HEK293 (cell line): Measurements from ENCODE around the gene ZNF785.

Experiments
- CTCF ChIA-PET: fragments of 350-600 bp; formaldehyde crosslinking; extraction: SDS; loops from one replicate; lab custom pipeline; 2021; ENCODE audit warnings: antibody characterized with exemption; lab: Yijun Ruan, JAX
- POLR2A ChIA-PET: fragments of 300-600 bp; formaldehyde crosslinking; extraction: SDS; loops from one replicate; lab custom pipeline; 2020; ENCODE audit warnings: antibody characterized with exemption, inconsistent platforms; lab: Yijun Ruan, JAX
- H3K27ac ChIP-seq: fragments of 200-500 bp; sonication (Bioruptor generic); 2 replicates; pipeline ENCODE4 v1.5.1; 2014; ENCODE audit warnings: low read depth, low read length, control low read depth, inconsistent platforms; ENCODE audit errors: extremely low read depth
- H3K36me3 ChIP-seq, 2 experiments: fragments of 200-500 bp in 1 of 2; sonication (Bioruptor generic) in 1 of 2; 1 replicate in 1 of 2; 2 replicates in 1 of 2; pipeline ENCODE4 v1.5.1; 2014 to 2017; ENCODE audit warnings: inconsistent platforms in 2 of 2, low read length in 2 of 2; ENCODE audit not compliant: control insufficient read depth in 2 of 2, insufficient read depth in 1 of 2
- H3K4me1 ChIP-seq: fragments of 200-500 bp; sonication (Bioruptor generic); 2 replicates; pipeline ENCODE4 v1.5.1; 2014; ENCODE audit warnings: mild to moderate bottlenecking, low read length, inconsistent platforms; ENCODE audit not compliant: control insufficient read depth, insufficient read depth
- H3K4me3 ChIP-seq: 2 replicates; pipeline ENCODE4 v1.5.1; 2011; ENCODE audit warnings: low read depth, mild to moderate bottlenecking, control low read depth, low read length, moderate library complexity
- H3K9me3 ChIP-seq: fragments of 200-500 bp; sonication (Bioruptor generic); 2 replicates; pipeline ENCODE4 v1.5.1; 2014; ENCODE audit warnings: low read depth, low read length, inconsistent platforms; ENCODE audit not compliant: control insufficient read depth, insufficient read depth
- BCL6B ChIP-seq: fragments of 450-650 bp; formaldehyde crosslinking; IDR thresholded peaks from 2 replicates; pipeline ENCODE4 v1.5.1; 2017; ENCODE audit warnings: missing biosample characterization, missing genetic modification characterization
- GLIS1 ChIP-seq: fragments of 450-650 bp; formaldehyde crosslinking; IDR thresholded peaks from 2 replicates; pipeline ENCODE4 v1.5.1; 2016; ENCODE audit warnings: missing biosample characterization, missing genetic modification characterization
- MEIS1 ChIP-seq: sonication (generic); formaldehyde crosslinking; IDR thresholded peaks from 2 replicates; pipeline ENCODE4 v1.8.1; 2022; ENCODE audit warnings: missing genetic modification reagents, mild to moderate bottlenecking, borderline replicate concordance
- MYNN ChIP-seq: fragments of 450-650 bp; formaldehyde crosslinking; IDR thresholded peaks from 2 replicates; pipeline ENCODE4 v1.5.1; 2016; ENCODE audit warnings: missing biosample characterization, missing genetic modification characterization, borderline replicate concordance
- YY1 ChIP-seq: fragments of 450-650 bp; formaldehyde crosslinking; IDR thresholded peaks from 2 replicates; pipeline ENCODE4 v1.5.1; 2018; ENCODE audit warnings: missing biosample characterization, missing genetic modification characterization
- ZFHX2 ChIP-seq: fragments of 450-650 bp; formaldehyde crosslinking; conservative IDR thresholded peaks from 2 replicates; pipeline ENCODE4 v1.5.1; 2016; ENCODE audit warnings: missing biosample characterization, missing genetic modification characterization
- ZIC2 ChIP-seq: fragments of 450-650 bp; formaldehyde crosslinking; IDR thresholded peaks from 2 replicates; pipeline ENCODE4 v1.5.1; 2016; ENCODE audit warnings: missing biosample characterization, missing genetic modification characterization
- ZNF140 ChIP-seq: fragments of 450-650 bp; formaldehyde crosslinking; IDR thresholded peaks from 2 replicates; pipeline ENCODE4 v1.5.1; 2016; ENCODE audit warnings: missing biosample characterization, missing genetic modification characterization
- ZNF404 ChIP-seq: fragments of 450-650 bp; formaldehyde crosslinking; IDR thresholded peaks from 2 replicates; pipeline ENCODE4 v1.5.1; 2017; ENCODE audit warnings: missing biosample characterization, missing genetic modification characterization
- ZNF48 ChIP-seq: fragments of 450-650 bp; formaldehyde crosslinking; IDR thresholded peaks from 2 replicates; pipeline ENCODE4 v1.5.1; 2016; ENCODE audit warnings: missing biosample characterization, missing genetic modification characterization
- ZNF768 ChIP-seq: fragments of 450-650 bp; formaldehyde crosslinking; IDR thresholded peaks from 2 replicates; pipeline ENCODE4 v1.5.1; 2018; ENCODE audit warnings: missing biosample characterization, mild to moderate bottlenecking, missing genetic modification characterization
- TF ChIP-seq, protein P1 (sequence below): fragments of 450-650 bp; formaldehyde crosslinking; IDR thresholded peaks from 2 replicates; pipeline ENCODE4 v1.5.1; 2016; ENCODE audit warnings: missing biosample characterization, missing genetic modification characterization
- TF ChIP-seq, protein P2 (sequence below): fragments of 450-650 bp; formaldehyde crosslinking; IDR thresholded peaks from 2 replicates; pipeline ENCODE4 v1.5.1; 2016; ENCODE audit warnings: missing biosample characterization, missing genetic modification characterization
- TF ChIP-seq, protein P3 (sequence below): fragments of 450-650 bp; formaldehyde crosslinking; IDR thresholded peaks from 2 replicates; pipeline ENCODE4 v1.5.1; 2016; ENCODE audit warnings: missing biosample characterization, missing genetic modification characterization
- TF ChIP-seq, protein P4 (sequence below): fragments of 450-650 bp; formaldehyde crosslinking; IDR thresholded peaks from 2 replicates; pipeline ENCODE4 v1.5.1; 2017; ENCODE audit warnings: missing biosample characterization, missing genetic modification characterization
- TF ChIP-seq, protein P5 (sequence below): fragments of 450-650 bp; IDR thresholded peaks from 2 replicates; pipeline ENCODE4 v1.5.1; 2018; ENCODE audit warnings: missing biosample characterization, mild to moderate bottlenecking, missing genetic modification characterization

ZNF785 gene

DNA sequence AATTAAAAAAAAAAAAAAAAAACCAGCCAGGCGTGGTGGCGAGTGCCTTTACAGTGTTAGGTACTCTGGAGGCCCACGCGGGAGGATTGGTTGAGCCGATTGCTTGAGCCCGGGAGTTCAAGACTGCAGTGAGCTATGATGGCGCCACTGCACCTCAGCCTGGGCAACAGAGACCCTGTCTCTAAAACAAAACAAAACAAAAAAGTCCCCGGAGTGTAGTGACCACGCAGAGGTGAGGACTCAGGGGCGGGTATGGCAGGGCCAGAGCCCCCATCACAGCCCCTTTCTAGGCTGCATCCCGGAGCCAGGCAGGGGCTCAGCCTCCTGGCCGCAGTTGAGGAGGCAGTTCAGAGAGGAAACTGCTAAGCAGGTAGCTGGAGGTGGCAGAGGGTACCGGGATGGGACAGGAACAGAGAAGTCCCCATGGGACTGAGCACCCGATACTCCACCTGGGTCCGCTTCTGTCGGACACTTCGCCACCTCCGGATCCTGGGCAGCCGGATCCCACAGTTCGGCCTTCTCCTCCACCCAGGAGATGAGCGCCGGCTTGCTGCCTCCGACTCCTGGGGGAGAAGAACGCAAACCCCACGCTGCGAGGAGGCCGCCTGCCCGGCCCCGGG, 51.6 kb downstream of the ZNF785 start:
- Histone ChIP-seq H3K27ac (peak overlapping the region; percentile 91), H3K4me1 (peaks cover 2% of the 10 kb centered on the region; the same call in 1 of the 2 replicates), H3K9me3 (no peaks in the 10 kb centered on the region), H3K4me3 (peak overlapping the region; percentile 59), H3K36me3 (peaks cover 6 to 30% of the 10 kb centered on the region in 2 experiments; a peak in 2 of 3 replicates)
- ChIA-PET CTCF (interaction anchor here (0.6 to 2.9 kb wide), 6 partner anchors 8 to 422 kb away, joined by 3 to 11 read pairs (median 5); no protein-coding TSS in a partner anchor), POLR2A (interaction anchor here (0.7 to 3.7 kb wide), 7 partner anchors 19 to 163 kb away, joined by 3 to 69 read pairs (median 7); partner anchors contain the start of genes DCTPP1, TBC1D10B, ZNF688 and ZNF764)
- TF ChIP-seq ZNF404 (tag by site-specific recombination) = no peak
- TF ChIP-seq, protein P1, sequence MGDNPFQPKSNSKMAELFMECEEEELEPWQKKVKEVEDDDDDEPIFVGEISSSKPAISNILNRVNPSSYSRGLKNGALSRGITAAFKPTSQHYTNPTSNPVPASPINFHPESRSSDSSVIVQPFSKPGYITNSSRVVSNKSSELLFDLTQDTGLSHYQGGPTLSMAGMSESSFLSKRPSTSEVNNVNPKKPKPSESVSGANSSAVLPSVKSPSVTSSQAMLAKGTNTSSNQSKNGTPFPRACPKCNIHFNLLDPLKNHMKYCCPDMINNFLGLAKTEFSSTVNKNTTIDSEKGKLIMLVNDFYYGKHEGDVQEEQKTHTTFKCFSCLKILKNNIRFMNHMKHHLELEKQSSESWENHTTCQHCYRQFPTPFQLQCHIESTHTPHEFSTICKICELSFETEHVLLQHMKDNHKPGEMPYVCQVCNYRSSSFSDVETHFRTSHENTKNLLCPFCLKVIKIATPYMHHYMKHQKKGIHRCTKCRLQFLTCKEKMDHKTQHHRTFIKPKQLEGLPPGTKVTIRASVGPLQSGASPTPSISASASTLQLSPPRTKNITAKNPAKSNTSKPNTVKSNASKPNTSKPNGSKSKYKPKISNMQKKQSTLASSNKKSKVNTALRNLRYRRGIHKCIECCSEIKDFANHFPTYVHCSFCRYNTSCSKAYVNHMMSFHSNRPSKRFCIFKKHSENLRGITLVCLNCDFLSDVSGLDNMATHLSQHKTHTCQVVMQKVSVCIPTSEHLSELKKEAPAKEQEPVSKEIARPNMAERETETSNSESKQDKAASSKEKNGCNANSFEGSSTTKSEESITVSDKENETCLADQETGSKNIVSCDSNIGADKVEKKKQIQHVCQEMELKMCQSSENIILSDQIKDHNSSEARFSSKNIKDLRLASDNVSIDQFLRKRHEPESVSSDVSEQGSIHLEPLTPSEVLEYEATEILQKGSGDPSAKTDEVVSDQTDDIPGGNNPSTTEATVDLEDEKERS = no peak
- TF ChIP-seq, protein P2, sequence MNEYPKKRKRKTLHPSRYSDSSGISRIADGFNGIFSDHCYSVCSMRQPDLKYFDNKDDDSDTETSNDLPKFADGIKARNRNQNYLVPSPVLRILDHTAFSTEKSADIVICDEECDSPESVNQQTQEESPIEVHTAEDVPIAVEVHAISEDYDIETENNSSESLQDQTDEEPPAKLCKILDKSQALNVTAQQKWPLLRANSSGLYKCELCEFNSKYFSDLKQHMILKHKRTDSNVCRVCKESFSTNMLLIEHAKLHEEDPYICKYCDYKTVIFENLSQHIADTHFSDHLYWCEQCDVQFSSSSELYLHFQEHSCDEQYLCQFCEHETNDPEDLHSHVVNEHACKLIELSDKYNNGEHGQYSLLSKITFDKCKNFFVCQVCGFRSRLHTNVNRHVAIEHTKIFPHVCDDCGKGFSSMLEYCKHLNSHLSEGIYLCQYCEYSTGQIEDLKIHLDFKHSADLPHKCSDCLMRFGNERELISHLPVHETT (tag by site-specific recombination) = no peak
- TF ChIP-seq MEIS1 (CRISPR knock-in tag) = no peak
- TF ChIP-seq, protein P3, sequence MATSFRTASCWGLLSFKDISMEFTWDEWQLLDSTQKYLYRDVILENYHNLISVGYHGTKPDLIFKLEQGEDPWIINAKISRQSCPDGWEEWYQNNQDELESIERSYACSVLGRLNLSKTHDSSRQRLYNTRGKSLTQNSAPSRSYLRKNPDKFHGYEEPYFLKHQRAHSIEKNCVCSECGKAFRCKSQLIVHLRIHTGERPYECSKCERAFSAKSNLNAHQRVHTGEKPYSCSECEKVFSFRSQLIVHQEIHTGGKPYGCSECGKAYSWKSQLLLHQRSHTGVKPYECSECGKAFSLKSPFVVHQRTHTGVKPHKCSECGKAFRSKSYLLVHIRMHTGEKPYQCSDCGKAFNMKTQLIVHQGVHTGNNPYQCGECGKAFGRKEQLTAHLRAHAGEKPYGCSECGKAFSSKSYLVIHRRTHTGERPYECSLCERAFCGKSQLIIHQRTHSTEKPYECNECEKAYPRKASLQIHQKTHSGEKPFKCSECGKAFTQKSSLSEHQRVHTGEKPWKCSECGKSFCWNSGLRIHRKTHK (tag by site-specific recombination) = no peak
- no peak for TF ChIP-seq YY1 (tag by site-specific recombination)
- TF ChIP-seq, protein P4, sequence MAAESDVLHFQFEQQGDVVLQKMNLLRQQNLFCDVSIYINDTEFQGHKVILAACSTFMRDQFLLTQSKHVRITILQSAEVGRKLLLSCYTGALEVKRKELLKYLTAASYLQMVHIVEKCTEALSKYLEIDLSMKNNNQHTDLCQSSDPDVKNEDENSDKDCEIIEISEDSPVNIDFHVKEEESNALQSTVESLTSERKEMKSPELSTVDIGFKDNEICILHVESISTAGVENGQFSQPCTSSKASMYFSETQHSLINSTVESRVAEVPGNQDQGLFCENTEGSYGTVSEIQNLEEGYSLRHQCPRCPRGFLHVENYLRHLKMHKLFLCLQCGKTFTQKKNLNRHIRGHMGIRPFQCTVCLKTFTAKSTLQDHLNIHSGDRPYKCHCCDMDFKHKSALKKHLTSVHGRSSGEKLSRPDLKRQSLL (tag by site-specific recombination) = peak; percentile 91; the same call in 1 of the 2 replicates
- peak; percentile 48; the same call in 1 of the 2 replicates for TF ChIP-seq GLIS1 (tag by site-specific recombination)
- no peak for TF ChIP-seq ZNF140 (tag by site-specific recombination)
- TF ChIP-seq ZNF48 (tag by site-specific recombination) = no peak
- TF ChIP-seq ZNF768 (tag by site-specific recombination) = no peak
- TF ChIP-seq, protein P5, sequence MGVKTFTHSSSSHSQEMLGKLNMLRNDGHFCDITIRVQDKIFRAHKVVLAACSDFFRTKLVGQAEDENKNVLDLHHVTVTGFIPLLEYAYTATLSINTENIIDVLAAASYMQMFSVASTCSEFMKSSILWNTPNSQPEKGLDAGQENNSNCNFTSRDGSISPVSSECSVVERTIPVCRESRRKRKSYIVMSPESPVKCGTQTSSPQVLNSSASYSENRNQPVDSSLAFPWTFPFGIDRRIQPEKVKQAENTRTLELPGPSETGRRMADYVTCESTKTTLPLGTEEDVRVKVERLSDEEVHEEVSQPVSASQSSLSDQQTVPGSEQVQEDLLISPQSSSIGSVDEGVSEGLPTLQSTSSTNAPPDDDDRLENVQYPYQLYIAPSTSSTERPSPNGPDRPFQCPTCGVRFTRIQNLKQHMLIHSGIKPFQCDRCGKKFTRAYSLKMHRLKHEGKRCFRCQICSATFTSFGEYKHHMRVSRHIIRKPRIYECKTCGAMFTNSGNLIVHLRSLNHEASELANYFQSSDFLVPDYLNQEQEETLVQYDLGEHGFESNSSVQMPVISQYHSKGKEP (tag by site-specific recombination) = no peak
- no peak for TF ChIP-seq ZIC2 (tag by site-specific recombination)
- no peak for TF ChIP-seq ZFHX2
- TF ChIP-seq MYNN (tag by site-specific recombination) = no peak
- no peak for TF ChIP-seq BCL6B (tag by site-specific recombination)
